A549 (cell line): ENCODE data around the gene CABP7. TPM values are rescaled to one million over a fixed set of nuclear protein-coding genes. Genes with fewer than 3 reads are reported as not detected.
A peak's percentile ranks its signal among the peaks of the same experiment; 100 is the strongest.

Experiments
- ATAC-seq, 2 experiments: fragments of 200-7000 bp in 1 of 2; fragments of >200 bp in 1 of 2; cut with Nextera tagmentation in 1 of 2; cut with Tn5 transposase in 1 of 2; 3 replicates each; pipeline versions ENCODE4 v1.8.0 to v1.9.1; 2018 to 2020; ENCODE audit warnings: mild to moderate bottlenecking in 1 of 2, moderate library complexity in 1 of 2
- CTCF ChIA-PET: fragments of 300-600 bp; sonication (Branson Sonifier 250); formaldehyde crosslinking; extraction: SDS; loops from one replicate; lab custom pipeline; 2021; ENCODE audit warnings: antibody characterized with exemption, inconsistent platforms; lab: Yijun Ruan, JAX
- POLR2A ChIA-PET: fragments of 350-600 bp; formaldehyde crosslinking; extraction: SDS; loops from one replicate; lab custom pipeline; 2021; ENCODE audit warnings: antibody characterized with exemption, inconsistent platforms; lab: Yijun Ruan, JAX
- DNase-seq, 2 experiments: peaks; one replicate each; pipeline versions ENCODE4 v3.0.0 to v3.0.0-alpha.2; 2011 to 2016; ENCODE audit warnings: low read depth in 1 of 2, low spot score in 1 of 2
- FAIRE-seq: peaks from 2 replicates; lab custom pipeline; 2011; peaks lifted over from hg19 to GRCh38; lab: Jason Lieb, UNC
- H3K27ac ChIP-seq, 2 experiments: fragments of >200 bp; sonication (Bioruptor Twin); formaldehyde crosslinking; 3 replicates each; pipeline ENCODE4 v1.5.1; 2016 to 2017
- H3K4me1 ChIP-seq: fragments of >200 bp; sonication (Bioruptor Twin); formaldehyde crosslinking; 3 replicates; pipeline ENCODE4 v1.6.1; 2016
- H3K4me2 ChIP-seq: fragments of >200 bp; sonication (Bioruptor Twin); formaldehyde crosslinking; 3 replicates; pipeline ENCODE4 v1.6.1; 2016
- H3K4me3 ChIP-seq: fragments of >200 bp; sonication (Bioruptor Twin); formaldehyde crosslinking; 3 replicates; pipeline ENCODE4 v1.5.1; 2016
- H3K9me3 ChIP-seq: fragments of >200 bp; sonication (Bioruptor Twin); formaldehyde crosslinking; 3 replicates; pipeline ENCODE4 v1.6.1; 2016
- CEBPB ChIP-seq, 2 experiments: fragments of >200 bp in 1 of 2; sonication (Bioruptor Twin) in 1 of 2; formaldehyde crosslinking in 1 of 2; IDR thresholded peaks; 2 replicates each; pipeline ENCODE4 v1.6.1; 2012 to 2016
- EP300 ChIP-seq, 2 experiments: fragments of >200 bp; sonication (Bioruptor Twin); formaldehyde crosslinking; IDR thresholded peaks; 2 replicates in 1 of 2; 3 replicates in 1 of 2; pipeline ENCODE4 v1.6.1; 2016 to 2017
- ESRRA ChIP-seq: fragments of 150-350 bp; IDR thresholded peaks from 2 replicates; pipeline ENCODE4 v1.6.1; 2014; ENCODE audit warnings: mild to moderate bottlenecking, low read length, borderline replicate concordance
- FOSB ChIP-seq: fragments of 250-450 bp; sonication (Bioruptor Pico); IDR thresholded peaks from 2 replicates; pipeline ENCODE4 v1.5.0; 2020; ENCODE audit warnings: mild to moderate bottlenecking, moderate library complexity
- FOSL2 ChIP-seq, 2 experiments: fragments of 450-650 bp in 1 of 2; fragments of >200 bp in 1 of 2; sonication (Bioruptor Twin) in 1 of 2; formaldehyde crosslinking; IDR thresholded peaks; 2 replicates each; pipeline versions ENCODE4 v1.5.0 to v1.6.1; 2016 to 2020; ENCODE audit warnings: mild to moderate bottlenecking in 1 of 2, moderate library complexity in 1 of 2
- FOXS1 ChIP-seq: fragments of 250-450 bp; sonication (Bioruptor Pico); IDR thresholded peaks from 2 replicates; pipeline ENCODE4 v1.5.0; 2020; ENCODE audit warnings: mild to moderate bottlenecking, moderate library complexity
- HEYL ChIP-seq: fragments of 250-450 bp; sonication (Bioruptor Pico); IDR thresholded peaks from 2 replicates; pipeline ENCODE4 v1.8.0; 2021; ENCODE audit warnings: mild to moderate bottlenecking, moderate library complexity
- HOXA7 ChIP-seq: fragments of 250-450 bp; sonication (Bioruptor Pico); IDR thresholded peaks from 2 replicates; pipeline ENCODE4 v1.5.0; 2020; ENCODE audit warnings: mild to moderate bottlenecking, moderate library complexity
- HOXB13 ChIP-seq: fragments of 250-450 bp; sonication (Bioruptor Pico); IDR thresholded peaks from 2 replicates; pipeline ENCODE4 v1.5.0; 2020; ENCODE audit warnings: low read depth, mild to moderate bottlenecking, moderate library complexity
- JUNB ChIP-seq: fragments of >200 bp; sonication (Bioruptor Twin); formaldehyde crosslinking; IDR thresholded peaks from 2 replicates; pipeline ENCODE4 v1.6.1; 2016
- KDM1A ChIP-seq: fragments of 200-600 bp; sonication (generic); IDR thresholded peaks from 2 replicates; pipeline ENCODE4 v1.6.1; 2016; ENCODE audit warnings: low read depth, mild to moderate bottlenecking
- MYC ChIP-seq: IDR thresholded peaks from 2 replicates; pipeline ENCODE4 v1.6.1; 2012; ENCODE audit warnings: mild to moderate bottlenecking, inconsistent platforms, low read length, improper control_type of control experiment, borderline replicate concordance
- NFE2L2 ChIP-seq: fragments of 150-350 bp; conservative IDR thresholded peaks from 2 replicates; pipeline ENCODE4 v1.6.1; 2014; ENCODE audit warnings: low read length
- NPAS2 ChIP-seq: fragments of 250-450 bp; sonication (Bioruptor Pico); IDR thresholded peaks from 2 replicates; pipeline ENCODE4 v1.8.0; 2022; ENCODE audit warnings: mild to moderate bottlenecking, moderate library complexity, borderline replicate concordance
- PHF8 ChIP-seq: fragments of 200-600 bp; sonication (generic); IDR thresholded peaks from 2 replicates; pipeline ENCODE4 v1.6.1; 2016; ENCODE audit warnings: low read depth, mild to moderate bottlenecking, antibody characterized with exemption, moderate library complexity, borderline replicate concordance
- RCOR1 ChIP-seq: fragments of 150-350 bp; IDR thresholded peaks from 2 replicates; pipeline ENCODE4 v1.6.1; 2014; ENCODE audit warnings: antibody characterized with exemption, low read length, low read depth
- RFX5 ChIP-seq: fragments of 450-650 bp; IDR thresholded peaks from 2 replicates; pipeline ENCODE4 v1.7.1; 2014; ENCODE audit warnings: antibody characterized with exemption, mild to moderate bottlenecking, moderate library complexity
- RNF2 ChIP-seq: fragments of 200-600 bp; sonication (generic); IDR thresholded peaks from 2 replicates; pipeline ENCODE4 v1.6.1; 2016; ENCODE audit warnings: low read depth, mild to moderate bottlenecking, antibody characterized with exemption, moderate library complexity, borderline replicate concordance
- SMC3 ChIP-seq: fragments of >200 bp; sonication (Bioruptor Twin); formaldehyde crosslinking; IDR thresholded peaks from 3 replicates; pipeline ENCODE4 v1.6.1; 2018; ENCODE audit warnings: inconsistent platforms
- SREBF2 ChIP-seq: fragments of 450-650 bp; IDR thresholded peaks from 2 replicates; pipeline ENCODE4 v1.6.1; 2014; ENCODE audit warnings: mild to moderate bottlenecking, moderate library complexity
- ZFP36 ChIP-seq: fragments of 450-650 bp; IDR thresholded peaks from 2 replicates; pipeline ENCODE4 v1.6.1; 2014; ENCODE audit warnings: borderline replicate concordance; ENCODE audit not compliant: partially characterized antibody
- WGBS: methylation state at CpG from one replicate; pipeline ENCODE4 v1.1.6; 2017; ENCODE audit errors: missing lambda C conversion rate; 5-methylcytosine and 5-hydroxymethylcytosine counted together
- polyA plus RNA-seq, 4 experiments: library from polyadenylated mRNA; depleted of rRNA in 3 of 4; stranded (reverse); fragments of >200 nt; fragmentation: RNase III in 1 of 4; extraction: RNeasy Plus Mini Kit Qiagen cat#74134 plus additional on column Dnase treatment in 1 of 4; gene quantifications; 2 replicates in 3 of 4; 3 replicates in 1 of 4; pipeline ENCODE4 v1.2.3, GENCODE V29; 2011 to 2017
- TF ChIP-seq, protein P1 (sequence below): fragments of 250-450 bp; sonication (Bioruptor Pico); IDR thresholded peaks from 2 replicates; pipeline ENCODE4 v1.5.0; 2021; ENCODE audit warnings: mild to moderate bottlenecking, moderate library complexity, borderline replicate concordance
- TF ChIP-seq, protein P2 (sequence below): fragments of 450-650 bp; IDR thresholded peaks from 2 replicates; pipeline ENCODE4 v1.6.1; 2014; ENCODE audit warnings: antibody characterized with exemption
- TF ChIP-seq, protein P3 (sequence below): fragments of 150-350 bp; IDR thresholded peaks from 2 replicates; pipeline ENCODE4 v1.6.1; 2014; ENCODE audit warnings: low read depth, mild to moderate bottlenecking, low read length
- TF ChIP-seq, protein P4 (sequence below): fragments of >200 bp; sonication (Bioruptor Twin); formaldehyde crosslinking; IDR thresholded peaks from 3 replicates; pipeline ENCODE4 v1.5.1; 2016
- TF ChIP-seq, protein P5 (sequence below): IDR thresholded peaks from 2 replicates; pipeline ENCODE4 v1.6.1; 2012
- TF ChIP-seq, protein P6 (sequence below): fragments of >200 bp; sonication (Bioruptor Twin); formaldehyde crosslinking; IDR thresholded peaks from 3 replicates; pipeline ENCODE4 v1.6.1; 2016

CABP7 gene
- polyA plus RNA-seq, 2 of the 4 experiments (the other 2 are of a cell fraction), result 0.05 to 0.15 TPM

DNA sequence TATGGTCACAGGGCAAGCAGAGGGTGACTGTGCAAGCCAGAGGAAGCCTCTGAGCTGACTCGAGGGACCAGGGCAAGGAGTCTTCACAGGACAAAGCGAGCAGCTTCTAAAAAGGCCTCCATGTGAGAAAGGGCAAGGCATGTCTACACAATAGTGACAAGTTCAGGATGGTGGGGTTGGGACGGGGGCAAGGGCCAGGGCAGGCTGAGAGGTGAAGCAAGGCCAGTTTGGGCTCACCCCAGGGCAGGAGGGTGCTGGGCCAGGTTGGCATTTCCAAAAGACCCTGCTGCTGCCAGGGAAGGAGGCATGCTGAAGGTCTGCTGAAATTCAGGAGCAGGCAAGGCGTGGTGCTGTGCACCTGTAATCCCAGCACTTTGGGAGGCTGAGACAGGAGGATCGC is 12.3 kb upstream of the CABP7 start (continued):
- TF ChIP-seq, protein P1, sequence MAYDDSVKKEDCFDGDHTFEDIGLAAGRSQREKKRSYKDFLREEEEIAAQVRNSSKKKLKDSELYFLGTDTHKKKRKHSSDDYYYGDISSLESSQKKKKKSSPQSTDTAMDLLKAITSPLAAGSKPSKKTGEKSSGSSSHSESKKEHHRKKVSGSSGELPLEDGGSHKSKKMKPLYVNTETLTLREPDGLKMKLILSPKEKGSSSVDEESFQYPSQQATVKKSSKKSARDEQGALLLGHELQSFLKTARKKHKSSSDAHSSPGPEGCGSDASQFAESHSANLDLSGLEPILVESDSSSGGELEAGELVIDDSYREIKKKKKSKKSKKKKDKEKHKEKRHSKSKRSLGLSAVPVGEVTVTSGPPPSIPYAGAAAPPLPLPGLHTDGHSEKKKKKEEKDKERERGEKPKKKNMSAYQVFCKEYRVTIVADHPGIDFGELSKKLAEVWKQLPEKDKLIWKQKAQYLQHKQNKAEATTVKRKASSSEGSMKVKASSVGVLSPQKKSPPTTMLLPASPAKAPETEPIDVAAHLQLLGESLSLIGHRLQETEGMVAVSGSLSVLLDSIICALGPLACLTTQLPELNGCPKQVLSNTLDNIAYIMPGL (CRISPR knock-in tag), result no peak
- TF ChIP-seq, all 56 proteins: peak for 0

DNA sequence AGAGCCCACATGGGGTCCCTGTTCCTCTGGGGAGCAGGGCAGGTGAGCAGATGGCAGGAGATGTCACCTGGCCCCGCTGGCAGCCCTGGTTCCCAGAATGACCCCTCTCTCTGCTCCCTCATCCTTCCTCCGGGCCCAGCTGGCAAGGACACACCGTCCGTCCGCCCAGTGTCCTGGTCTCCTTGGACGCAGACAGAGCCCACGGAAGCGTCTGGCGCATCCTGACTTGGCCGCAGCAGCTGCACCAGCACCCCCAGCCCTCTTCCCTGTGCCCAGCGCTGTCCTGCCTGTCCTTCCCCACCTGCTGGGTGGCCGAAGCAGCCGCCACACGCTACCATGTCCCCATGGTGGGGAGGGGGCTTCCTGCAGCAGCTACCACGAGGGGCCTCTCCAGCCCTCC is 9.6 kb upstream of the CABP7 start:
- no peak for DNase-seq
- POLR2A ChIA-PET, result no interaction called here
- Histone ChIP-seq H3K9me3 (no peaks in the 10 kb centered on the region), H3K27ac (no peak overlapping the region), H3K4me1 (no peaks in the 10 kb centered on the region)
- WGBS, result 83% methylated on average over 12 of the region's 15 CpGs
- no peak for FAIRE-seq
- no peak for ATAC-seq
- TF ChIP-seq, protein P2, sequence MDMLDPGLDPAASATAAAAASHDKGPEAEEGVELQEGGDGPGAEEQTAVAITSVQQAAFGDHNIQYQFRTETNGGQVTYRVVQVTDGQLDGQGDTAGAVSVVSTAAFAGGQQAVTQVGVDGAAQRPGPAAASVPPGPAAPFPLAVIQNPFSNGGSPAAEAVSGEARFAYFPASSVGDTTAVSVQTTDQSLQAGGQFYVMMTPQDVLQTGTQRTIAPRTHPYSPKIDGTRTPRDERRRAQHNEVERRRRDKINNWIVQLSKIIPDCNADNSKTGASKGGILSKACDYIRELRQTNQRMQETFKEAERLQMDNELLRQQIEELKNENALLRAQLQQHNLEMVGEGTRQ, result no peak
- TF ChIP-seq NFE2L2 (no peak), PHF8 (no peak), CEBPB (IDR thresholded peaks at IDR 0.05) (no peak), RCOR1 (no peak), ZFP36 (no peak), MYC (no peak), HOXA7 (CRISPR knock-in tag) (no peak), RNF2 (no peak), FOXS1 (CRISPR knock-in tag) (no peak), FOSL2 (IDR thresholded peaks at IDR 0.05) (no peak), FOSL2 (CRISPR knock-in tag; IDR thresholded peaks at IDR 0.05) (no peak), NPAS2 (CRISPR knock-in tag) (no peak), SREBF2 (no peak)
- TF ChIP-seq, protein P3, sequence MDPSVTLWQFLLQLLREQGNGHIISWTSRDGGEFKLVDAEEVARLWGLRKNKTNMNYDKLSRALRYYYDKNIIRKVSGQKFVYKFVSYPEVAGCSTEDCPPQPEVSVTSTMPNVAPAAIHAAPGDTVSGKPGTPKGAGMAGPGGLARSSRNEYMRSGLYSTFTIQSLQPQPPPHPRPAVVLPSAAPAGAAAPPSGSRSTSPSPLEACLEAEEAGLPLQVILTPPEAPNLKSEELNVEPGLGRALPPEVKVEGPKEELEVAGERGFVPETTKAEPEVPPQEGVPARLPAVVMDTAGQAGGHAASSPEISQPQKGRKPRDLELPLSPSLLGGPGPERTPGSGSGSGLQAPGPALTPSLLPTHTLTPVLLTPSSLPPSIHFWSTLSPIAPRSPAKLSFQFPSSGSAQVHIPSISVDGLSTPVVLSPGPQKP, result no peak
- TF ChIP-seq, protein P4, sequence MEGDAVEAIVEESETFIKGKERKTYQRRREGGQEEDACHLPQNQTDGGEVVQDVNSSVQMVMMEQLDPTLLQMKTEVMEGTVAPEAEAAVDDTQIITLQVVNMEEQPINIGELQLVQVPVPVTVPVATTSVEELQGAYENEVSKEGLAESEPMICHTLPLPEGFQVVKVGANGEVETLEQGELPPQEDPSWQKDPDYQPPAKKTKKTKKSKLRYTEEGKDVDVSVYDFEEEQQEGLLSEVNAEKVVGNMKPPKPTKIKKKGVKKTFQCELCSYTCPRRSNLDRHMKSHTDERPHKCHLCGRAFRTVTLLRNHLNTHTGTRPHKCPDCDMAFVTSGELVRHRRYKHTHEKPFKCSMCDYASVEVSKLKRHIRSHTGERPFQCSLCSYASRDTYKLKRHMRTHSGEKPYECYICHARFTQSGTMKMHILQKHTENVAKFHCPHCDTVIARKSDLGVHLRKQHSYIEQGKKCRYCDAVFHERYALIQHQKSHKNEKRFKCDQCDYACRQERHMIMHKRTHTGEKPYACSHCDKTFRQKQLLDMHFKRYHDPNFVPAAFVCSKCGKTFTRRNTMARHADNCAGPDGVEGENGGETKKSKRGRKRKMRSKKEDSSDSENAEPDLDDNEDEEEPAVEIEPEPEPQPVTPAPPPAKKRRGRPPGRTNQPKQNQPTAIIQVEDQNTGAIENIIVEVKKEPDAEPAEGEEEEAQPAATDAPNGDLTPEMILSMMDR, result no peak
- TF ChIP-seq, all 56 proteins: peak for 0
- Histone ChIP-seq H3K4me3 (no peak overlapping the region), H3K4me2 (no peak overlapping the region)
- CTCF ChIA-PET, result no interaction called here

DNA sequence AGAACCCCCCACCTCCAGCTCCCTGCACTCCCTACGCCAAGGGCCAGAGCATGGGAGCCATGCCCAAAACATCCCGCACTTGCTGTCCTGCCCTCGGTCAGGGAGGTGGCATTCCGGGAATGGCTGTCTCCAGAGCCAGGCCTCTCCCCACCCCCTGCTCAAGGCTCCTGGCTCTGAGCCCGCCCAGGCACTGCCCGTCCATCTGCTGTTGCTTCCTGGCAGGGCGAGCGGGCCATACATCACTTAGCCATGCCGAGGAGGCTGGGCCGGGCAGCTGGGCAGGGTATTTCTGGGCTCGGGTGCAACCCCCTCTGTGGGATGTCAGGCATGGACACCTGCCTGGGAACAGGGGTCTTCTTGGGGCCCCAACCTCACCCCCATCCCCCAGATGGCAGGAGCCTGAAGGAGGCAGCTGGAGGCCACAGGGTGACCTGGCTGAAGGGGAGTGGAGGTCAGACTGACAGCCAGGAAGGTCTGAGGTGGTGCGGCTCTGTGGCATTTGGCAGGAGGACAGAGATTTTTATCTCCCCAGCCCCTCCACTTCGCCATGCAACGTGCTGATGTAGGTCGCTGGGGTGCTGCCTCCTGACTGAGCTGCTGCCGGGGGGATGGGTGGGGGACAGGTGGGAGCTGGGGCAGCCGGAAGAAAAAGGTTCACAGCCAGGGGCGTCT is 8.7 kb upstream of the CABP7 start:
- WGBS, result 56% methylated on average over 8 of the region's 18 CpGs
- Histone ChIP-seq H3K27ac (no peak overlapping the region), H3K9me3 (no peaks in the 10 kb centered on the region), H3K4me2 (no peak overlapping the region), H3K4me1 (no peaks in the 10 kb centered on the region), H3K4me3 (no peak overlapping the region)
- TF ChIP-seq, protein P5, sequence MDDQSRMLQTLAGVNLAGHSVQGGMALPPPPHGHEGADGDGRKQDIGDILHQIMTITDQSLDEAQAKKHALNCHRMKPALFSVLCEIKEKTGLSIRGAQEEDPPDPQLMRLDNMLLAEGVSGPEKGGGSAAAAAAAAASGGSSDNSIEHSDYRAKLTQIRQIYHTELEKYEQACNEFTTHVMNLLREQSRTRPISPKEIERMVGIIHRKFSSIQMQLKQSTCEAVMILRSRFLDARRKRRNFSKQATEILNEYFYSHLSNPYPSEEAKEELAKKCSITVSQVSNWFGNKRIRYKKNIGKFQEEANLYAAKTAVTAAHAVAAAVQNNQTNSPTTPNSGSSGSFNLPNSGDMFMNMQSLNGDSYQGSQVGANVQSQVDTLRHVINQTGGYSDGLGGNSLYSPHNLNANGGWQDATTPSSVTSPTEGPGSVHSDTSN, result no peak
- TF ChIP-seq SMC3 (no peak), PHF8 (no peak), SREBF2 (no peak), FOSB (no peak), HEYL (no peak), ESRRA (no peak), RFX5 (no peak), JUNB (no peak), HOXB13 (CRISPR knock-in tag) (no peak), KDM1A (no peak), EP300 (IDR thresholded peaks at IDR 0.05) (no peak)
- TF ChIP-seq, protein P6, sequence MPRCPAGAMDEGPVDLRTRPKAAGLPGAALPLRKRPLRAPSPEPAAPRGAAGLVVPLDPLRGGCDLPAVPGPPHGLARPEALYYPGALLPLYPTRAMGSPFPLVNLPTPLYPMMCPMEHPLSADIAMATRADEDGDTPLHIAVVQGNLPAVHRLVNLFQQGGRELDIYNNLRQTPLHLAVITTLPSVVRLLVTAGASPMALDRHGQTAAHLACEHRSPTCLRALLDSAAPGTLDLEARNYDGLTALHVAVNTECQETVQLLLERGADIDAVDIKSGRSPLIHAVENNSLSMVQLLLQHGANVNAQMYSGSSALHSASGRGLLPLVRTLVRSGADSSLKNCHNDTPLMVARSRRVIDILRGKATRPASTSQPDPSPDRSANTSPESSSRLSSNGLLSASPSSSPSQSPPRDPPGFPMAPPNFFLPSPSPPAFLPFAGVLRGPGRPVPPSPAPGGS, result no peak
- no peak for DNase-seq
- CTCF ChIA-PET, result interaction anchor here (1.0 kb wide), 1 partner anchor 294 kb away, joined by 3 read pairs; no protein-coding TSS in a partner anchor
- POLR2A ChIA-PET, result no interaction called here
- ATAC-seq, result peak in 1 of 2 experiments; percentile 20; a peak in 3 of 6 replicates
- FAIRE-seq, result no peak
